Neural progenitor cell (in vitro differentiated cells): ENCODE results near the gene MSL1.

Source experiments
- EZH2 ChIP-seq: fragments of 200-600 bp; sonication (generic); IDR thresholded peaks from 2 replicates; pipeline ENCODE4 v1.6.1; 2017; ENCODE audit warnings: antibody characterized with exemption, mild to moderate bottlenecking, moderate library complexity
- TF ChIP-seq, protein P1 (sequence below): fragments of 200-600 bp; sonication (generic); IDR thresholded peaks from 2 replicates; pipeline ENCODE4 v1.5.1; 2017; ENCODE audit warnings: antibody characterized with exemption, mild to moderate bottlenecking

GRCh38 chr17:40175928-40176753 is 54.4 kb downstream of the MSL1 start:
- TF ChIP-seq, protein P1, sequence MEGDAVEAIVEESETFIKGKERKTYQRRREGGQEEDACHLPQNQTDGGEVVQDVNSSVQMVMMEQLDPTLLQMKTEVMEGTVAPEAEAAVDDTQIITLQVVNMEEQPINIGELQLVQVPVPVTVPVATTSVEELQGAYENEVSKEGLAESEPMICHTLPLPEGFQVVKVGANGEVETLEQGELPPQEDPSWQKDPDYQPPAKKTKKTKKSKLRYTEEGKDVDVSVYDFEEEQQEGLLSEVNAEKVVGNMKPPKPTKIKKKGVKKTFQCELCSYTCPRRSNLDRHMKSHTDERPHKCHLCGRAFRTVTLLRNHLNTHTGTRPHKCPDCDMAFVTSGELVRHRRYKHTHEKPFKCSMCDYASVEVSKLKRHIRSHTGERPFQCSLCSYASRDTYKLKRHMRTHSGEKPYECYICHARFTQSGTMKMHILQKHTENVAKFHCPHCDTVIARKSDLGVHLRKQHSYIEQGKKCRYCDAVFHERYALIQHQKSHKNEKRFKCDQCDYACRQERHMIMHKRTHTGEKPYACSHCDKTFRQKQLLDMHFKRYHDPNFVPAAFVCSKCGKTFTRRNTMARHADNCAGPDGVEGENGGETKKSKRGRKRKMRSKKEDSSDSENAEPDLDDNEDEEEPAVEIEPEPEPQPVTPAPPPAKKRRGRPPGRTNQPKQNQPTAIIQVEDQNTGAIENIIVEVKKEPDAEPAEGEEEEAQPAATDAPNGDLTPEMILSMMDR, result no peak
- TF ChIP-seq EZH2, result no peak
